ENCODE measurements around the gene RFX4. TPM values are rescaled to one million over a fixed set of nuclear protein-coding genes. Genes with fewer than 3 reads are reported as not detected.

The RFX4 gene
- total and polyA plus RNA-seq, 7 experiments from 2014 or later = not detected

DNA sequence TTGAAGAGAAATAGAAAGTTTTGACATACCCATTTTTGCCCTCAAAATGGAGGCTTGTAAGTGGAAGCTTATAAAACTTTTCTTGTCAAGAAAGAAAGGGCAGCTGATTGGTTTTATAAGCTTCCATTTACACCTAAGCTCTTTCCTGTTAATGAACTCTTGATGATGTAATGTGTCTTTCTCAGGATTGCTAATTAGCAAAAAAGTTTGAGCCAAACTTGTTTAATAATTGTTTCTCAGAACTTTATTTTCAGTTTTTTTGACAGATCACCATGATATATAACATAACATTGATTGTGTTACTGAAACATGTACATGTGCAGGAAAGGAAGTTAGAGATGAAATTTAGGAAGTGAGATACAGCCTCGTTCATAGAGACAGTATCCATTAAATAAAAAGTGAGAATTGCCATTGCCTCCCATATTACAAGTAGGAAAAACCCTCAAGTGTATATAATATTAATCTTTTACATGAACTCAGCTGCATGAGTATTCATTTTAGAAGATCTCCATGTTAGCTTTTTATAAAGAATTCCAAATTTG, 218.4 kb downstream of the RFX4 start:
- ChIA-PET POLR2A (no interaction called here), CTCF (no interaction called here)
- Mint-ChIP-seq H3K36me3 (peaks cover 9 to 51% (median 17%) of the 10 kb centered on the region in 5 donors), H3K4me3 (no peak overlapping the region), H3K27ac (no peak overlapping the region), H3K27me3 (no peaks in the 10 kb centered on the region), H3K4me1 (peaks cover 0 to 10% (median 0%) of the 10 kb centered on the region in 7 donors), H3K9me3 (no peaks in the 10 kb centered on the region)
- DNase-seq (no peak), ATAC-seq (no peak)
- intact Hi-C loops (cut with micrococcal nuclease) = no loop called here
- Histone ChIP-seq H3K27me3 (ENCODE audit: control insufficient read depth in 2 of 2, insufficient read depth in 2 of 2, low read length in 2 of 2) (no peaks in the 10 kb centered on the region), H3K4me1 (ENCODE audit: control insufficient read depth in 2 of 2, insufficient read depth in 2 of 2, low read length in 2 of 2) (no peaks in the 10 kb centered on the region), H3K27ac (ENCODE audit: low read depth, low read length) (no peak overlapping the region), H3K9me3 (ENCODE audit: control insufficient read depth in 2 of 3, low read length in 3 of 3) (no peaks in the 10 kb centered on the region), H3K4me3 (ENCODE audit: low read length) (no peak overlapping the region), H3K36me3 (ENCODE audit: control insufficient read depth in 2 of 3, insufficient read depth in 3 of 3, low read length in 3 of 3) (no peaks in the 10 kb centered on the region)

DNA sequence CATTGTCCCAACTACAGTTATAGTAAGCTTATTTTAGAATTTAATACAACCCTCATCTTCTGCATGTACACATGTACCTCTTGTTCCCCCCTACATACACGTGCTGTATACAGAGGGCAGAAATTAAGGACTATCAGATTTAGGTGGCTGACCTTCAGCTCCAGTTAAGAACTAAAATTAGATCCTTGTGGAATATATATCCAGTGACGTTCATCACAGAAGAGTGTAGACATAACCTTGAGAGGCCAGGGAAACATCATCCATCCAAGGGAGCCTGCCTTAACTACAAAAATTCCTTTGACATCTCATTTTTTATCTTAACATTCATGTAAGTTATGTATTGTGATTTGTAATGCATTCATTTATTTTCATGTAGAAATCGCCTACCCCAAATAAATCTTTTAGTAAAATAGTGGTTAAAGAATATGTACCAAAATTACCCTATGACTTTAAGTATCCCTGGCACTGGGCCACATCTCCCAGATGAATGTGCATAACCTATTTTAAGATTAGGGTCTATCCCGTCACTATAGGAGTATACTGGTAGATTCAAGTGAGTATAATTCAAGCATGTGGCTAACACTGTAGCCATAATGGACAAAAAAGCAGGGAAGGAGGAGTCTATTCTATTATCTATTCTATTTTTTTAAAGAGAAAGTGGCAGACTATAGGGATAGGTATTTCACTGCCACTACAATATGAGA, 219.2 kb downstream of the RFX4 start:
- no peak for ATAC-seq
- peaks cover 9 to 51% (median 23%) of the 10 kb centered on the region in 5 donors for H3K36me3 Mint-ChIP-seq
- Histone ChIP-seq H3K9me3 (ENCODE audit: control insufficient read depth in 2 of 3, low read length in 3 of 3) (no peaks in the 10 kb centered on the region), H3K27ac (ENCODE audit: low read depth, low read length) (no peak overlapping the region), H3K4me3 (ENCODE audit: low read length) (no peak overlapping the region), H3K36me3 (ENCODE audit: control insufficient read depth in 2 of 3, insufficient read depth in 3 of 3, low read length in 3 of 3) (no peaks in the 10 kb centered on the region), H3K4me1 (ENCODE audit: control insufficient read depth in 2 of 2, insufficient read depth in 2 of 2, low read length in 2 of 2) (no peaks in the 10 kb centered on the region), H3K27me3 (ENCODE audit: control insufficient read depth in 2 of 2, insufficient read depth in 2 of 2, low read length in 2 of 2) (no peaks in the 10 kb centered on the region)
- intact Hi-C loops (cut with micrococcal nuclease) = no loop called here
- ChIA-PET CTCF (no interaction called here), POLR2A (no interaction called here)
- no peak overlapping the region for H3K4me3 Mint-ChIP-seq
- no peak for DNase-seq
- no peaks in the 10 kb centered on the region for H3K9me3 Mint-ChIP-seq
- no peak overlapping the region for H3K27ac Mint-ChIP-seq
- peaks cover 0 to 10% (median 0%) of the 10 kb centered on the region in 7 donors for H3K4me1 Mint-ChIP-seq
- H3K27me3 Mint-ChIP-seq = no peaks in the 10 kb centered on the region

DNA sequence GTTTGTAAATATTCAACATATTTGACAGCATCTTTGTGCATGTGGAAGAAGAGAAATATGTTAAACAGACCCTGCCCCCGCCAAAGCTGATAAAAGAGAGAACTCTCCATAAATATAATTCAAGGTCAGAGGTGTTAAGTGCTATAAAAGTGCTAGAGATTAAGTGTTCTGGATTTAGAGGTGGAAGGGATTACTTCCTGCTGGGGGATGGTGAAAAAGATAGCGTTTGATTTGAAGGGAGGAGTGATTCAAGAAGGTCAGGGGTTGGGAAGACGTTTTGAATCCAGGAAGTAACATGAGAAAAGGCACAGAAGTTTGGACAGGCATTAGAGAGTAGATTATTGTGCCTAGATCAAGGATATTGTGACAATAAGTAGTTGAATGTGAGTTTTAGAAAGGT, 221.9 kb downstream of the RFX4 start:
- no peak for ATAC-seq
- H3K4me3 Mint-ChIP-seq = no peak overlapping the region
- H3K27me3 ChIP-seq (ENCODE audit: control insufficient read depth in 2 of 2, insufficient read depth in 2 of 2, low read length in 2 of 2) = no peaks in the 10 kb centered on the region
- DNase-seq = no peak
- H3K4me1 ChIP-seq (ENCODE audit: control insufficient read depth in 2 of 2, insufficient read depth in 2 of 2, low read length in 2 of 2) = no peaks in the 10 kb centered on the region
- H3K36me3 ChIP-seq (ENCODE audit: control insufficient read depth in 2 of 3, insufficient read depth in 3 of 3, low read length in 3 of 3) = no peaks in the 10 kb centered on the region
- no peak overlapping the region for H3K27ac ChIP-seq (ENCODE audit: low read depth, low read length)
- no peaks in the 10 kb centered on the region for H3K27me3 Mint-ChIP-seq
- H3K9me3 Mint-ChIP-seq = no peaks in the 10 kb centered on the region
- peaks cover 9 to 39% (median 20%) of the 10 kb centered on the region in 5 donors for H3K36me3 Mint-ChIP-seq
- intact Hi-C loops (cut with micrococcal nuclease) = no loop called here
- ChIA-PET CTCF (no interaction called here), POLR2A (no interaction called here)
- H3K4me1 Mint-ChIP-seq = peaks cover 0 to 10% (median 0%) of the 10 kb centered on the region in 7 donors
- H3K4me3 ChIP-seq (ENCODE audit: low read length) = no peak overlapping the region
- H3K9me3 ChIP-seq (ENCODE audit: control insufficient read depth in 2 of 3, low read length in 3 of 3) = no peaks in the 10 kb centered on the region
- peak overlapping the region in 1 of 9 donors; percentile 23 for H3K27ac Mint-ChIP-seq

Other genes with a start within 250 kb of the RFX4 start
- 1 to 10 TPM; 4.7 to 8.7 (median 6.8) TPM for gene POLR3B, start 225.3 kb upstream of the RFX4 start, total RNA-seq
- 1 to 10 TPM; 5.0 to 7.8 TPM for gene POLR3B, start 225.3 kb upstream of the RFX4 start, polyA plus RNA-seq
- gene RIC8B, start 191.7 kb downstream of the RFX4 start, total RNA-seq = 10 to 100 TPM in 4 of 5 experiments, 1 to 10 TPM in 1; 9.8 to 21.1 (median 15.6) TPM
- gene RIC8B, start 191.7 kb downstream of the RFX4 start, polyA plus RNA-seq = 10 to 100 TPM in 1 of 2 donors, 1 to 10 TPM in 1; 8.0 to 11.4 TPM